Loucy (cell line): Measurements from ENCODE around the gene MACF1.
"Not testable (repeated sequence)": the region's sequence is repeated elsewhere in the genome, so short reads cannot be mapped to it uniquely, and the experiment has no call there.

Experiments used
- EZH2phosphoT487 ChIP-seq: fragments of 200-600 bp; IDR thresholded peaks from 2 replicates; pipeline ENCODE4 v1.6.1; 2018; ENCODE audit warnings: antibody characterized with exemption, mild to moderate bottlenecking, moderate library complexity, borderline replicate concordance
- TF ChIP-seq, protein P1 (sequence below): fragments of 200-600 bp; sonication (generic); conservative IDR thresholded peaks from 2 replicates; pipeline ENCODE4 v1.5.1; 2014; ENCODE audit warnings: mild to moderate bottlenecking, antibody characterized with exemption, low read length

DNA sequence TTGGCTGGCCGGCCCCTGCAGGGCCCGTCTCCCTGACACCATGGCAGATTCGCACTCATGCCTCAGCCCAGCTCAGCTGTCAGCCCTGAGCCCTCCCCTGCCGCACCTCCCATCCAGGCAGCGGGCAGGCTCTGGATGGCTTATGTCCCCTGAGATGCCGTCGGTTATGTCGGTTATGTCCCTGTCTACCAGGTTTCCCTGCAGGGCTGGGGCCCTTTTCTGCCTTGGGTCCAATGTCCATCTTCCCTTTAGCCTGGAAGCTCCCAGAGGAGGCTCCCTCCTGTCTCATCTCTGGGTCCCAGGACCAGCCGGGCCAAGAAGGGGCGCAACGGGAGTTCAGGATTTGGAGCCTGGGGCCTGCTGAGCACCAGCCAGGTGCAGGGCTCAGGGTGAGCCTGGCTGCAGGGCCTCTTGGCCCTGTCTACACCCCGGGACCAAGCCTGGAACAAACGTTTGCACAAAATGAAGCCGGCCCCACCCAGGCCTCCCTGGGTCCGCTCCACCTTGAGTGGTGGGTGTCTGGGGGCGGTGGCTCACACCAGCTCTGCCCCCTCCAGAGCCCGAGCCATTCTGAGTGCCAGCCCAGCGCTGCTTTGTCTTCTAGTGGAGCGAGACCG, 306.2 kb downstream of the MACF1 start:
- TF ChIP-seq, protein P1, sequence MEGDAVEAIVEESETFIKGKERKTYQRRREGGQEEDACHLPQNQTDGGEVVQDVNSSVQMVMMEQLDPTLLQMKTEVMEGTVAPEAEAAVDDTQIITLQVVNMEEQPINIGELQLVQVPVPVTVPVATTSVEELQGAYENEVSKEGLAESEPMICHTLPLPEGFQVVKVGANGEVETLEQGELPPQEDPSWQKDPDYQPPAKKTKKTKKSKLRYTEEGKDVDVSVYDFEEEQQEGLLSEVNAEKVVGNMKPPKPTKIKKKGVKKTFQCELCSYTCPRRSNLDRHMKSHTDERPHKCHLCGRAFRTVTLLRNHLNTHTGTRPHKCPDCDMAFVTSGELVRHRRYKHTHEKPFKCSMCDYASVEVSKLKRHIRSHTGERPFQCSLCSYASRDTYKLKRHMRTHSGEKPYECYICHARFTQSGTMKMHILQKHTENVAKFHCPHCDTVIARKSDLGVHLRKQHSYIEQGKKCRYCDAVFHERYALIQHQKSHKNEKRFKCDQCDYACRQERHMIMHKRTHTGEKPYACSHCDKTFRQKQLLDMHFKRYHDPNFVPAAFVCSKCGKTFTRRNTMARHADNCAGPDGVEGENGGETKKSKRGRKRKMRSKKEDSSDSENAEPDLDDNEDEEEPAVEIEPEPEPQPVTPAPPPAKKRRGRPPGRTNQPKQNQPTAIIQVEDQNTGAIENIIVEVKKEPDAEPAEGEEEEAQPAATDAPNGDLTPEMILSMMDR: not testable (repeated sequence)
- TF ChIP-seq EZH2phosphoT487: not testable (repeated sequence)
